Prostate gland (tissue), 2 donors: ENCODE results near the gene PAPOLA.

Experiments used
- POLR2A ChIP-seq: fragments of 450-650 bp; IDR thresholded peaks from one replicate; pipeline ENCODE4 v1.6.1; 2016; ENCODE audit warnings: antibody characterized with exemption, mild to moderate bottlenecking
- POLR2AphosphoS5 ChIP-seq: sonication (generic); formaldehyde crosslinking; IDR thresholded peaks from one replicate; pipeline ENCODE4 v1.6.1; 2017; ENCODE audit warnings: antibody characterized with exemption
- TF ChIP-seq, protein P1 (sequence below), 4 experiments: fragments of 200-600 bp in 2 of 4; fragments of 450-650 bp in 2 of 4; sonication (generic) in 2 of 4; IDR thresholded peaks; 1 replicate in 3 of 4; 2 replicates in 1 of 4; pipeline ENCODE4 v1.5.1; 2016 to 2019; ENCODE audit warnings: antibody characterized with exemption in 4 of 4, mild to moderate bottlenecking in 2 of 4, moderate library complexity in 2 of 4

DNA sequence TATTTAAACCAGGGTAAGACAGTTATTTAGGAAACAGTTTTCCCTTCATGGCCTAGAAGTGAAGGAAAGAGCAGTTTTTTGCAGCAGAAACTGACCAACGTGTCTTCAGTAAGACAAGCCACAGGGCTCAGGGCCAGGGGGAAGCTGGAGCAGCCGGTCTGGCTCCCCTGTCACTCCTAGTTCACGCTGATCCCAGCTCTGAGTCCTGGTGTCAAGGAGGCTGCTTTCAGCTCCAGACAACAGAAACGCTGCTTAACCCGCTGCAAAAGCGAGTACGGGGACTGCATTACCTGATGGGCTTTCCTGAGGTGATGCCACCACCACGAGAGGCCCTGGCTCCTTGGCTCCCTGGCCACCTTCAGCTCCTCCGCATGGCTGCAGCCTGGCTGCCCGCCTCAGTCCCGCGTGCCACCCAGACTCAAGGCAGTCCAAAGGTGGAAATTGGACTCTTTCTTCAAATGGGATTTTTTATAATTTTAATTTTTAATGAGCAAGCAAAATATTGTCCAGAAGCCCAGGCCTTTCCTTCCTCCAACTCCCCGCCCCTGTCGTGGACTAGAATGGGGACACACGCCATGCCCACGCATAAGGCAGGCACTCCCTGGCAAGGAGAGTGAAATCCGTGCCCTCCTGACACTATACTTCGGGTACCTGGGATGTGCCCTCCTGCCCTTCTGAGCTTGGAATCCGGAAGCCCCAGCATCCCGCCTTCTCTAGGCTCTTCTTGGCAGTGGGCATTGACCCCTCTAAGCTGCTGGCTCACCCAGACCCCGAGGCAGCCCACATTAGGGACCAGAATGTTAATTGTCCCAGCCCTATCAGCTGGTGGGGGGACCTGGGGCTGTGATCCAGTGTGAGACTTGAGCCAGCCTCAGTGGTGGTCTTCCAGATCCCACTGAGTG lies 85.0 kb downstream of the PAPOLA start:
- TF ChIP-seq POLR2A (no peak), POLR2AphosphoS5 (no peak)
- TF ChIP-seq, protein P1, sequence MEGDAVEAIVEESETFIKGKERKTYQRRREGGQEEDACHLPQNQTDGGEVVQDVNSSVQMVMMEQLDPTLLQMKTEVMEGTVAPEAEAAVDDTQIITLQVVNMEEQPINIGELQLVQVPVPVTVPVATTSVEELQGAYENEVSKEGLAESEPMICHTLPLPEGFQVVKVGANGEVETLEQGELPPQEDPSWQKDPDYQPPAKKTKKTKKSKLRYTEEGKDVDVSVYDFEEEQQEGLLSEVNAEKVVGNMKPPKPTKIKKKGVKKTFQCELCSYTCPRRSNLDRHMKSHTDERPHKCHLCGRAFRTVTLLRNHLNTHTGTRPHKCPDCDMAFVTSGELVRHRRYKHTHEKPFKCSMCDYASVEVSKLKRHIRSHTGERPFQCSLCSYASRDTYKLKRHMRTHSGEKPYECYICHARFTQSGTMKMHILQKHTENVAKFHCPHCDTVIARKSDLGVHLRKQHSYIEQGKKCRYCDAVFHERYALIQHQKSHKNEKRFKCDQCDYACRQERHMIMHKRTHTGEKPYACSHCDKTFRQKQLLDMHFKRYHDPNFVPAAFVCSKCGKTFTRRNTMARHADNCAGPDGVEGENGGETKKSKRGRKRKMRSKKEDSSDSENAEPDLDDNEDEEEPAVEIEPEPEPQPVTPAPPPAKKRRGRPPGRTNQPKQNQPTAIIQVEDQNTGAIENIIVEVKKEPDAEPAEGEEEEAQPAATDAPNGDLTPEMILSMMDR (IDR thresholded peaks at IDR 0.05) = no peak
